GM15510 (cell line): ENCODE measurements around the gene WAS.

Source experiments
- POLR2A ChIP-seq: IDR thresholded peaks from 3 replicates; pipeline ENCODE4 v1.6.1; 2011; ENCODE audit warnings: borderline replicate concordance; ENCODE audit not compliant: insufficient read length; ENCODE audit errors: extremely low read depth

WAS gene

DNA sequence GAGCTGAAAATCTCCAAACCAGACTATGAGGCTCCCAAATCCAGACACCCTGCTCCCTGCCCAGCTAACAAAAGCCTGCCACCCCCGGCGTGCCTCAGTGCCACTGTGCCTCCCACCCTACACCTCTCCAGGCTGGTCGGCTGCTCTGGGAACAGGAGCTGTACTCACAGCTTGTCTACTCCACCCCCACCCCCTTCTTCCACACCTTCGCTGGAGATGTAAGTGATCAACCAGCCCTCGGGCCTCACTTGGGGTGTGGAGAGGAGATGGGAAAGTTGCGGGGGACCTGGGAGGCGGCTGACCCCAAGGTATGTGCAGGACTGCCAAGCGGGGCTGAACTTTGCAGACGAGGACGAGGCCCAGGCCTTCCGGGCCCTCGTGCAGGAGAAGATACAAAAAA, 1.8 kb downstream of the WAS start:
- TF ChIP-seq POLR2A: no peak

DNA sequence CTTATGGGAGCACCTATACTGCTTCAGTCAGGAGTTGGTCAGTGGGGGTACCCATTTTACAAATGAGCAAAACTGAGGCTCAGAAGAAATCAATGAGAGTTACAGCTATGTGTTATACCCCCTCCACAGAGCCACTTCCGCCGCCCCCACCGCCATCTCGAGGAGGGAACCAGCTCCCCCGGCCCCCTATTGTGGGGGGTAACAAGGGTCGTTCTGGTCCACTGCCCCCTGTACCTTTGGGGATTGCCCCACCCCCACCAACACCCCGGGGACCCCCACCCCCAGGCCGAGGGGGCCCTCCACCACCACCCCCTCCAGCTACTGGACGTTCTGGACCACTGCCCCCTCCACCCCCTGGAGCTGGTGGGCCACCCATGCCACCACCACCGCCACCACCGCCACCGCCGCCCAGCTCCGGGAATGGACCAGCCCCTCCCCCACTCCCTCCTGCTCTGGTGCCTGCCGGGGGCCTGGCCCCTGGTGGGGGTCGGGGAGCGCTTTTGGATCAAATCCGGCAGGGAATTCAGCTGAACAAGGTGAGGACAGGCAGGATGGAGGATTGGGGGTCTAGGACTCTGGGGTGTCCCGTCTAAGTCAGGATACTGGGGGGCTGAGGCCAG, 5.0 kb downstream of the WAS start:
- TF ChIP-seq POLR2A: no peak

DNA sequence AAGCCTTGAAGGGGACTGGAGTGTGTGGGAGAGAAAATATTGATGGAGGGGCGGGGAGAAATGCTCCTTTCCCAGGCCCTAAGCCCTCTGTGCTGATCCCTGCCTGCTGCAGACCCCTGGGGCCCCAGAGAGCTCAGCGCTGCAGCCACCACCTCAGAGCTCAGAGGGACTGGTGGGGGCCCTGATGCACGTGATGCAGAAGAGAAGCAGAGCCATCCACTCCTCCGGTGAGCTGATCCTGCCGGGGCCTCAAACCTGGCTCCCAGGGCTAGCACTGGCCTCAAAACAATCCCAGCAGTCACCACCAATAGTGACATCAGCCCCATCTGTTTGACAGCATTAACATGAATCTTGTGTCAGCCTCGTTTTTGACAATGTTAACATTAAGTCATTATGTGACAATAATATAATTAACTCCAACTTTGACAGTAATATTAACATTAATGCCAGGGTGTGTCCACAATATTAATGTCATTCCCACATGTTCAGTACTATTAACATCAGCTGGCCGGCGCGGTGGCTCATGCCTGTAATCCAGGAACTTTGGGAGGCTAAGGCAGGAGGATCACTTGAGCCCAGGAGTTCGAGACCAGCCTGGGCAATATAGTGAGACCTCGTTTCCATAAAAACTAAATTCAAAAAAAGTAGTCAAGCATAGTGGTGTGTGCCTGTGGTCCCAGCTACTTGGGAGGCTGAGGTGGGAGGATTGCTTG, 5.8 kb downstream of the WAS start:
- TF ChIP-seq POLR2A: no peak

DNA sequence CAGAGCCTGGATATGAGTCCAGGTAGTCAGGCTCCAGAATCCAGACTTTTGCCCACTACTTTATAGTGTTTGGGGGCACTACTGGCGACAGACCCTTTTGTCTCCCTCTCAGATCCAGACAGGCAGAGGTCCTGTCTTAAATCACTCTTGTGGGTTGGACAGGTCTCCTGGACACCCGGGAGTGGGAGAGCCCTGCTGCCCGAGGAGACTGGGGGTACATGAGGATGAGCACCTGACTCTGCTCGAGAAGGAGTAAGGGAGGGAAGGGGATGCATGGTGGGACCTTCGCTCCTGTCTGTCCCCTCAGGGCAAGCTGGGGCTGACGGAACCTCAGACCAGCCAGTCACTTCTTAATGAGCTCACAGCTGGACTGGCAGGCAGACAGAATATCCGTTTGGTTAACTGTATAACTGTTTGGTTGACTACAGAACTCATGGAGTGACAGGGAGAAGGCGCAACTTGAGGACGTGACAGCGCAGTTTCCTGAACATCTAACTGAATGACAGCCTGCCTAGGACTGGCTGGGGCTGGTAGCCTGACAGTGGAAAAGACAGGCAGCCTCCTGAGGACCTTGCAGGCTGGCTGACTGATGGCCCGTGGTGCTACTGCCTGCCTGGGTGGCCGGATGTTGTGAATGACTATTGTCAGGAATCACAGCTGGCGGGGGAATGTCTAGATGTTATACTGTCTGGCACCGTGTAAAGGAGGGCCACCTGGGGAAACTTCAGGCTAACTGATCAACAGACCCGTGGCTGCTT, 11.4 kb downstream of the WAS start:
- no peak for TF ChIP-seq POLR2A

DNA sequence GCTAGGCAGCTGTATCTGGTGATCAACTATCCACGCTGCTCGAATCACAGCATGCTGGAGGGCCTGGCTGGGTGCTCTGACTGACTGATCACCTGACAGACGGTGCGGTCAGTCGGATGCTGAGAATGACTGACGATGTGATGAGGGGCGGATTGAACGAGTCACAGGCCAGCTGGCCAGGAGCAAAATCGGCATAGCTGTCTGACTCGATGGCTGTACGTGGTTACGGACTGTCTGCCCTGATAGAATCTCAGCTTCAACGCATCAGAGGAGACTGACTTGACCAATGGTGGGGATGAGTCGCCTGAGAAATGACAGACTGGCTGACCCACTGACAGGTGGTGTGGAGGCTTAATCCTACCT, 11.9 kb downstream of the WAS start:
- no peak for TF ChIP-seq POLR2A

DNA sequence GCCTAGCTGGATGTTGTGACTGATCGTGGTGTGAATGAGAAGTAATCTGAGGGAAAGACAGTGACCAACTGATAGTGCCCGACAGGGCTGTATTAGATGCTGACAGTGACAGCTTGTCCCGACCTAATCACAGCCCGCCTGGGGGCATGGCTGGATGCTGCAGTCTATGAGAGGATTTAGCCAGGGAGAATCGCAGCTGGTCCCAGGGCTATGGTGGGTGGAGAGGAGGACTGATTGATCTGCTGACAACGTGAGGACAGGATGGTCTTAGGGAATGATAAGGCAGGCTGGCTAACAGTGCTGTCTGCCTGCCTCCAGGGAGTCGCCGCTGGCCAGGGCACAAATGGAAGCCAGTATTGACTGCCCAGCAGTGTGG, 12.3 kb downstream of the WAS start:
- no peak for TF ChIP-seq POLR2A

DNA sequence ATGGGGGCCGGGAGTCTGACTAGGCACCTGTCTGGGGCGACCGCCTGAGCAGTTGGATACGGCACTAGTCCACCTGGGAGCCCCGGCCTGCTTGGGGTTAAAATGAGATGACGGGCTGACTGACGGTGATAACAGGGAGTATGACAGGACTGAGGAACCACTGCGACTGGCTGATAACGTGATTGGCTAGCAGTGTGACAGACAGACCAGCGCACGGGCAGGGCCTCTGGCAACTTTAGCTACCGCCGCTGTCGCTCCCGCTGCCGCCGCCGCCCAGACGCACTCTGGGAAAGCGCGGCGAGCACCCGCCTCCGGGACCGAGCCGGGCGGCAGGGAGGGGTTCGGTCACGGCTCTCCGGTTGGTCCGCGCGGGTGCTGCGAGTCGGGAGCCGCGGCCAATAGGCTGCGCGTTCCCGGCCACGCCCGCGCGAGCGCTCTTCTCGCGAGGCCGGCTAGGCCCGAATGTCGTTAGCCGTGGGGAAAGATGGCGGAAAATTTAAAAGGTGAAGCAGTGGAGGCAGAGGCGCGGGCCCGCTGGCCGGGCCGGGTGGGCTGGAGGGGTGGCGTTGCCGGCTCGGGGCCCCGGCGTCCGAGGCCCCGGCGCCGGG, 12.8 kb downstream of the WAS start, which contains the start of gene SUV39H1:
SUV39H1 (plus strand) TSS at position 434 of the 608 bp plus-strand sequence; CDS start at position 485, 51 bp downstream.
- TF ChIP-seq POLR2A: peak; percentile 73

DNA sequence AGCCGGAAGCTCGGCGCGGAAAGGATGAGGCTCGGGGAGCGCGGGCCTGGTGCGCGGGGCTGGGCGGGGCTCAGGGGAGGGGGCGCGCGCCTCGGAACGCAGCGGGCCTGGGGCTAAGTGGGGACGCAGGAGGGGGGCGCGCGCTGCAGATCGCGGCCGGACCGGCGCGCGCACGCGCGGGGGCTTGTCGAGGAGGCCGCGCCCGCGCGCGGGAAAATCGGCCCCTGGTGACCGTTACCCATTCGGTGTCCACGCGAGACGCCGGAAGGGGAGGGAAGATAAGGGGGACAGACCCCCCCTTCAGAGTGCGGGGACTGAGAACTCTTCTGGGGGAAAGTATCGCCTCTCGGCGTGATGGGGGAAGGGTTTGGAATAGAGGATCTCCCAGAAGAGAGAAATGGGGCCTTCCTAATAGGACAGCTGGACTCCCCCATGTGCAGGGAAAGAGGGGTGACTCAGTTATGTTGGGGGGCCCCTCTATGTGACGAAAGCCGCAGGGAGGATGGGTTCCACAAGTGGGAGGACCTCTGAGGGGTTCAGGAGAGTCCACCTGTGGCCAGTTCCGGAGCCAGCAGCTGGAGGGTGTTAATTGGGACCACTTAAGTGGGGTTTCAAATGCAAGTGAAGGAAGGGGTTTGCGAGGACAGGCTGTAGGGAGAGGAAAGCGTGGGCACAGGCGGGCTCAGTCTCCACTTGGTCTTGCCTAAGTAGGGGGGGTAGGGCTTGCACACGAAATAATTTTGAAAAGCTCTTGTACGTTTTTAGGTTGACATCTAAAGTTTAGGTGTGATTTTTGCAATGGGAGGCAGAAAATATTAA, 13.5 kb downstream of the WAS start:
- TF ChIP-seq POLR2A: peak; percentile 19

DNA sequence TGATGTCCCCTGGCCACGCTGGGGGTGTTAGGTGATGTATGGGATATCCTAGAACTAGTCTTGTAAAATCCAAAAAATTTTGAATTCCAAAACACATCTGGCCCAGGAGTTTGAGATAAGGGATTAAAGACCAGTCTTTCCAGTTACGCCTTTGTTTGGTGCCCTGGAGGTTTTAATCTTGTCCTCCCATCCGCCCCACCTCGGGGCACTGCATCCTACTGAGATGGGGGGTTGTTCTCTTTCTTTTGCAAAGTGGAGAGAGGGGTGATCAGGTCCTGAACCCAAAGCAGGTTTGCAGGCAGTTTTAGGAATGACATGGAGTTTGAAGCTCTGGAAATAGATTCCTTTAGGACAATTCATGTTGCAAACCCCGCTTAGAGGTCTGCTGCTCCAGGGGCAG, 14.7 kb downstream of the WAS start:
- no peak for TF ChIP-seq POLR2A

DNA sequence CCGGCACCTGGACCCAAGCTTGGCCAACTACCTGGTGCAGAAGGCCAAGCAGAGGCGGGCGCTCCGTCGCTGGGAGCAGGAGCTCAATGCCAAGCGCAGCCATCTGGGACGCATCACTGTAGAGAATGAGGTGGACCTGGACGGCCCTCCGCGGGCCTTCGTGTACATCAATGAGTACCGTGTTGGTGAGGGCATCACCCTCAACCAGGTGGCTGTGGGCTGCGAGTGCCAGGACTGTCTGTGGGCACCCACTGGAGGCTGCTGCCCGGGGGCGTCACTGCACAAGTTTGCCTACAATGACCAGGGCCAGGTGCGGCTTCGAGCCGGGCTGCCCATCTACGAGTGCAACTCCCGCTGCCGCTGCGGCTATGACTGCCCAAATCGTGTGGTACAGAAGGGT, 16.6 kb downstream of the WAS start:
- TF ChIP-seq POLR2A: no peak

DNA sequence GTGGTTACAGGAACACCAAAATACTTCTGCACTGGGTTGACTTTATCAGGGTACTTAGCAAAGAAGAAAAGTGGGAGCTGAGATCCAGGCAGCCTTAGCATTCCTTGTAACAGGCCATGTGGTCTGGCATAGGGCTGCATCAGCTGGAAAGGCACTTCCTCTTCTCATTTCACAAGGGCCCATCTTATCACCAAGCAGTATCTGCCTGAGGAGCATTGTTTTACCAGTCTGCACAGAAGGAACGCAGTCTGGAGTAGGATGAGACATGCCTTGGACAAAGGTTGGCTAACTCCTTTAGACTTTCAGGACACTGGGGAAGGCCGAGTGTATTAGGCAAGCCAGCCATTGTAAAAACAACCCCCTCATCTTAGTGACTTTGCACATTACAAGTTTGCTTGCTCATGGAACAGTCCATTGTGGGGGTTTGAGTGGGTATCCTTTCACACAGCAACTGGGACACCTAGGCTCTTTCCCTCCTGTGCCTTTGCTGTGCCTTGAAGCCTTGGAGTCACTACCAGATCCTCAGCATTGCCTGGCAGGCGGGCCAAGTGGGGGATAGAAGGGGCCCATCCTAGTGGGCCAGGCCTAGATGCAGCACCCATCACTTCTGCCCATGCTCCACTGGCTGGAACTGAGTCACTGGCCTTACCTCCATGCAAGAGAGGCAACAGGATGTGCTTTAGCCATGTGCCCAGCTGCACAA, 17.5 kb downstream of the WAS start:
- TF ChIP-seq POLR2A: no peak

DNA sequence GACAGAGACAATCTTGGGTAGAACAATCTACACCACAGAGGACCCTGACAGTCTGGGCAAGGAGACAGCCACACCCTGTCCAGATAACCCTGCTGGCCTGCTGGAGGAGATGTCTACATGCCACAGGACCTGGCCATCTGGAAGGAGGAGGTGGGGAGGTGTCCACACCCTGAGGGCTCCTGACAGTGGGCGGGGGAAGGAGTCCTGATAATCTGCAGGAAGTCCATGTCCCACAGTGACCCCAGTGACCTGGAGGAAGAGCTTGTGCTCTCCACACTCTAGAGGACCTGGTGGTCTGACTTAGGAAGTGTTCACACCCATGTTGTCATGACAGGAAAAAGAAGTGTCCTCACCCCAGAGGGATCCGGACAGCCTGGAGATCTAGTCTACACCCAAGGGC, 18.4 kb downstream of the WAS start:
- no peak for TF ChIP-seq POLR2A

DNA sequence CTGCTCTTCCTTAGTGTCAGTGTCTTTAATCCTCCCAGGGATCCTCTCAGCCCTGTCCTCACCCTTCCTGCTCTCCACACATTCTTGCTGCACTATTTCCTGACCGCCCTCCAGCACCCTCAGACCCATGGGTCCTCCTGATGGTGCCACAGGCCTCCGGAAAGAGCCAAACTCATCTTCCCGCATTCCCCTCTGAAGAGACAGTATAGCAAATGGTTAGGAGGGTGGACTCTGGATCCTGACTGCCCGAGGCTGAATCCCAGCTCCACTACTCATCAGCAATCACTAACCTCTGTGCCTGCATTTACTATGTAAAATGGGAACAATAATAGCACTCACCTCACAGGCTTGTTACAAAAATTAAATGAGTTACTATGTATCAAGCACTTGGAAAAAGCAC, 19.1 kb downstream of the WAS start:
- TF ChIP-seq POLR2A: no peak

DNA sequence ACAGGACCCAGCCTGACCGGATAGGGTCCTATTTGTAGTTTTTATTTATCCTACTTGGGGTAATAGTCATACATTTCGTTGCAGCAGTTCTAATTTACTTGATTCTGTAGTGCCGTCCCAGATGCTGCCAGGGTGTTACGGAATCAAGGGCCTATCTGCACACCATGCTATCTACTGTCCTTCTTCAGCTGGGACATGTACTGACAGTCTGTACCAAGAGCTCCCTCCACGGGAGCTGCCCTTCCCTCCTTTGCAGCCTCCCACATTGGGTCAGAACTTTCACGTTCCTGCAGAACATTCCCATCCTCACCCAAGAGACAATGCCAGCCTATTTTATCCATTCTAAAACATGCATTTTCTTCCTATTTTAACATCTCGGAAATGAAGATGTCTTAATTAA, 19.6 kb downstream of the WAS start:
- no peak for TF ChIP-seq POLR2A
